Heart left ventricle (tissue), 16 donors: ENCODE results near the gene MLXIP. TPM values are rescaled to one million over a fixed set of nuclear protein-coding genes. Genes with fewer than 3 reads are reported as not detected.
"Not testable (repeated sequence)": the region's sequence is repeated elsewhere in the genome, so short reads cannot be mapped to it uniquely, and the experiment has no call there.

Experiments used
- ATAC-seq, 4 donors: fragments of 200-7000 bp; cut with Tn5 transposase; one replicate each; pipeline ENCODE4 v1.9.1; 2020 to 2022; ENCODE audit warnings: moderate library complexity in 4 of 4, mild to moderate bottlenecking in 3 of 4, moderate number of reproducible peaks in 1 of 4
- DNase-seq, 5 donors: peaks; one replicate each; pipeline ENCODE4 v3.0.0-alpha.2; 2020
- H3K27ac ChIP-seq, 12 donors: fragments of 200-600 bp; sonication (generic) in 4 of 12; one replicate each; pipeline versions ENCODE4 v1.5.0 to v1.8.0; 2016 to 2022; ENCODE audit warnings: mild to moderate bottlenecking in 2 of 12
- H3K27me3 ChIP-seq, 9 donors: fragments of 200-600 bp; sonication (generic) in 2 of 9; one replicate each; pipeline versions ENCODE4 v1.5.1 to v1.8.0; 2016 to 2022; ENCODE audit warnings: mild to moderate bottlenecking in 3 of 9
- H3K36me3 ChIP-seq, 9 donors: fragments of 200-600 bp; sonication (generic) in 2 of 9; one replicate each; pipeline versions ENCODE4 v1.5.0 to v1.8.0; 2018 to 2022; ENCODE audit warnings: mild to moderate bottlenecking in 2 of 9
- H3K4me1 ChIP-seq, 12 donors: fragments of 200-600 bp; sonication (generic) in 4 of 12; one replicate each; pipeline versions ENCODE4 v1.5.0 to v1.8.0; 2016 to 2022; ENCODE audit warnings: mild to moderate bottlenecking in 3 of 12
- H3K4me3 ChIP-seq, 12 donors: fragments of 200-600 bp; sonication (generic) in 4 of 12; one replicate each; pipeline versions ENCODE4 v1.5.0 to v1.8.0; 2017 to 2022; ENCODE audit warnings: mild to moderate bottlenecking in 9 of 12, moderate library complexity in 4 of 12
- H3K9me3 ChIP-seq, 12 donors: fragments of 200-600 bp; sonication (generic) in 4 of 12; one replicate each; pipeline versions ENCODE4 v1.5.0 to v1.8.0; 2016 to 2022; ENCODE audit warnings: mild to moderate bottlenecking in 1 of 12
- POLR2A ChIP-seq, 2 donors: fragments of 450-650 bp; IDR thresholded peaks; one replicate each; pipeline ENCODE4 v1.6.1; 2017; ENCODE audit warnings: antibody characterized with exemption in 2 of 2, mild to moderate bottlenecking in 2 of 2, moderate library complexity in 2 of 2
- WGBS, 4 donors: extraction: QIAGEN DNeasy Blood & Tissue Kit in 2 of 4; methylation state at CpG; one replicate each; pipeline versions ENCODE4 v1.1.5 to v1.1.7; 2013 to 2018; 5-methylcytosine and 5-hydroxymethylcytosine counted together
- intact Hi-C, 10 donors: fragments of 100-400 bp; cut with DNase I; formaldehyde crosslinking; loops; one replicate each; pipeline versions ENCODE4 v1.11.1 to v1.14.2; 2022
- polyA plus RNA-seq, 2 donors: library from polyadenylated mRNA; stranded (reverse); fragments of 200-250 nt; gene quantifications; one replicate each; pipeline ENCODE4 v1.2.3, GENCODE V29; 2013
- total RNA-seq, 9 donors: library from RNA; depleted of rRNA in 2 of 9; stranded (reverse); fragments of >200 nt in 2 of 9; fragmentation: NEBNext Ultra II Directional in 3 of 9; extraction: Animal tissue kit (Norgen Biotek cat#: 25700) in 3 of 9; gene quantifications; one replicate each; pipeline versions ENCODE4 v1.1.0 to v1.2.4, GENCODE V29; 2016 to 2023
- TF ChIP-seq, protein P1 (sequence below), 12 donors: fragments of 200-600 bp; sonication (generic) in 4 of 12; IDR thresholded peaks; one replicate each; pipeline versions ENCODE4 v1.5.0 to v1.8.0; 2018 to 2022; ENCODE audit warnings: antibody characterized with exemption in 12 of 12, mild to moderate bottlenecking in 5 of 12
- donor health status: ischemic (EF 13 %, LVEDD 7.1; RV severe dilation, severe dysfunction).
- donor health status: healthy with polysubstance abuse.
- donor health status: DM: no; HTN: yes; CAD: no.
- donor health status: DM: no; HTN: no; CAD: no.
- donor health status: ischemic (EF 25% LVEDD 6.9; RV normal size, moderate dysfunction).
- donor health status: ischemic (EF 25% LVEDD 5.7; RV mildly dilated, moderate dysfunction).
- donor health status: healthy.
- donor health status: DM: yes; HTN: yes; CAD: no.
- donor health status: ischemic (EF 35%, LVEDD 5.7; RV mildly dilated, moderate dysfunction).
- donor health status: nonischemic (EF 11% LVEDD 7.7; RV severe dilation, severe dysfunction).
- donor health status: DM: yes; HTN: yes; CAD: no.
- donor health status: PGD.
- donor health status: ischemic (EF 29% LVEDD 5.4; RV normal size, mild dysfunction).
- donor health status: nonischemic (EF 23%, LVEDD 6.1; RV moderate dilation, normal function).

The MLXIP gene
- total and polyA plus RNA-seq, 11 donors, result 14.3 to 39.6 (median 22.7) TPM

DNA sequence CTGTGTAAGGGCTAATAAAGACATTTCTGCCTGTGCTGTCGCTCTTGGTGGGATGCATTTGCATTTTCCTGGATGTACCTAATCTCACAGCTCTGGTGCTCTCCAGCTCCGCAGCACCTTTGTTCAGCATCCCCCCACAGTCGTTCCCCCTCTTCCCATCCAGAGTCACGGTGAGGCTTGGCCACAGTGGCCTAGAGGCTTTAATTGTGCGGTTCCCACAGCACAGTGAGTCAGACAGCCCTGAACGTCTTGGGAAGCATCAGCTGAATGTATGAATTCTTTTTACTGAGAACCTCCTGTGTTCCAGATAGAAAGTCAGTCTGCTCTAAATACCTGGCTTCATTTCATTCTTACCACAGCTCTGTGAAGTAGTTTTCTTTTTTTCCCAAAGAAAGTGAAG lies 28.7 kb downstream of the MLXIP start:
- peak in 2 of 4 donors; percentile 21 to 35 for ATAC-seq
- Histone ChIP-seq H3K4me3 (no peak overlapping the region), H3K4me1 (peaks cover 6 to 74% (median 55%) of the 10 kb centered on the region in 12 donors), H3K27me3 (no peaks in the 10 kb centered on the region), H3K36me3 (no peaks in the 10 kb centered on the region), H3K9me3 (no peaks in the 10 kb centered on the region), H3K27ac (peak overlapping the region in 6 of 12 donors; percentile 7 to 75 (median 34))
- 62 to 64% (median 63%) methylated on average over 6 of the region's 6 CpGs for WGBS, 4 donors
- TF ChIP-seq, protein P1, sequence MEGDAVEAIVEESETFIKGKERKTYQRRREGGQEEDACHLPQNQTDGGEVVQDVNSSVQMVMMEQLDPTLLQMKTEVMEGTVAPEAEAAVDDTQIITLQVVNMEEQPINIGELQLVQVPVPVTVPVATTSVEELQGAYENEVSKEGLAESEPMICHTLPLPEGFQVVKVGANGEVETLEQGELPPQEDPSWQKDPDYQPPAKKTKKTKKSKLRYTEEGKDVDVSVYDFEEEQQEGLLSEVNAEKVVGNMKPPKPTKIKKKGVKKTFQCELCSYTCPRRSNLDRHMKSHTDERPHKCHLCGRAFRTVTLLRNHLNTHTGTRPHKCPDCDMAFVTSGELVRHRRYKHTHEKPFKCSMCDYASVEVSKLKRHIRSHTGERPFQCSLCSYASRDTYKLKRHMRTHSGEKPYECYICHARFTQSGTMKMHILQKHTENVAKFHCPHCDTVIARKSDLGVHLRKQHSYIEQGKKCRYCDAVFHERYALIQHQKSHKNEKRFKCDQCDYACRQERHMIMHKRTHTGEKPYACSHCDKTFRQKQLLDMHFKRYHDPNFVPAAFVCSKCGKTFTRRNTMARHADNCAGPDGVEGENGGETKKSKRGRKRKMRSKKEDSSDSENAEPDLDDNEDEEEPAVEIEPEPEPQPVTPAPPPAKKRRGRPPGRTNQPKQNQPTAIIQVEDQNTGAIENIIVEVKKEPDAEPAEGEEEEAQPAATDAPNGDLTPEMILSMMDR (IDR thresholded peaks at IDR 0.05), result no peak
- no peak for TF ChIP-seq POLR2A (IDR thresholded peaks at IDR 0.05)
- intact Hi-C loops, result loop anchor here in 3 of 10 donors (5.0 kb wide), 2 partner anchors 35 to 45 kb away; no protein-coding TSS in a partner anchor
- DNase-seq, result no peak

DNA sequence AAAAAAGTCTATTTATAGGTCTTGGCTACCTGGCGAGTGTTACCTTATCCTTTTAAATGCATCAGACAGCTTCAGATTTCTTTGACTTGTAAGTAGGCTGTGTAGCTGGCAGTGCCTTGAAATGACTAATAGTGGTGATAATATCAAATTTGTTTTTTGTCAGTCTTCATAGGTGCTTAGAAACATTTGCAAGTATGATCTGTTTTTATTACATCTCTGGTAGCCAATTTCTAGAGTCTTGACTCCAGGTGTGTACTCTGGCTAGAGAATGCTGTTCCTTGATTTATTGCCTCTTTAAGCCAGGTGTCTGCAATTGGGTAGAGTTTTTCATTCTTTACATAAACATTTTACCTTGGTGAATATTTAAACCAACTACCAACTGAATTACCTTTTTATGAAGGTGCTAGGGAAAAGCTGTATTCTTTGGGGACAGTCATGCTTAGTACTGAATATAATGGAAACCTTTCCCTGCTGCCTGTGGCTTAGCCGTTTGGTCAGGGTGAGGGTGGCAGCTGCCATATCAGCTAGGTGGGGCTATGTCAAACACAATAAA lies 32.6 kb downstream of the MLXIP start:
- no peak overlapping the region for H3K27ac ChIP-seq
- no peaks in the 10 kb centered on the region for H3K27me3 ChIP-seq
- H3K4me1 ChIP-seq, result peaks cover 6 to 54% (median 40%) of the 10 kb centered on the region in 12 donors
- H3K9me3 ChIP-seq, result no peaks in the 10 kb centered on the region
- DNase-seq (no peak), ATAC-seq (no peak)
- TF ChIP-seq POLR2A (IDR thresholded peaks at IDR 0.05), result no peak
- TF ChIP-seq, protein P1 (IDR thresholded peaks at IDR 0.05), result no peak
- H3K36me3 ChIP-seq, result peaks cover 0 to 8% (median 0%) of the 10 kb centered on the region in 9 donors
- intact Hi-C loops, result no loop called here
- no peak overlapping the region for H3K4me3 ChIP-seq
- WGBS, 4 donors, result 67 to 76% (median 73%) methylated on average over 2 of the region's 2 CpGs

DNA sequence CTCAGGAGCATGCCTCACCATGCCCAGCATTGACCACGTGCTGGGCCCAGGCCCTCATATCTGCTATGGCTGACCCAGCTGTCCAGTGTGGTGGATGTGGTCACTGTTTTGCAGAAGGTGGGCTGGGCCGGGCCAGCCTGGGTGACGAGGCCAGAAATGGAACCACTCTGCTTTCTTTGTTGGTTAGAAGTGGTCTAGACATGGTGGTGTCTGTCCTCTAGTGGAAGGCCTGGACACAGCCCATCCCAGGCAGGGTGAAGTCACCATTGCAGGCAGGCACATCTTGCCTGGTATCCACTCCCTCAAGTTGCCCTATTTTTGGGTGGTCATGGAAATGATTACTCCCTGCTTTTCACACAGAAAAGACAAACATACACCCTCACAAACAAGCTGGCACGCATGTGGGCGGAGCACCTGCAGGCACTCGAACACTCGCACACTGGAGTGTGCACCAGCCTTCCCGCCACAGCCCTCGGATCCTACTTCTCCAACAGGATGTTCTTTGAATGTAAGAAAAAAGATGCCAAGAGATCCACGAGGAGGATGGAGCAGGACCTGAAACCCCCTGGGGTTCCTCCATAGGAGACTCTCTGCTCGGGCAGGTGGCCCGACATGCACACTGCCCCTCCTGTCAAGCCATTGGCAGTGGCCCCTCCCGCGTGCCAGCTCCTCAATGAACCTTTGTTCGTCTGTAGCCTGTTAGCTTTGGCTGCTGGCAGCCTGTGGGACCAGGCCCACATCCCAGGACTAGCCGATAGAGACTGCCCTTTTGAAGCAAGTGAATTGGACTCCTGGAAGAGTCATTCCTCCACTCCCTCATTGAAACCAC lies 38.4 kb downstream of the MLXIP start:
- peak in 1 of 5 donors; percentile 16 for DNase-seq
- Histone ChIP-seq H3K4me3 (no peak overlapping the region), H3K36me3 (peaks cover 0 to 13% (median 2%) of the 10 kb centered on the region in 9 donors), H3K9me3 (no peaks in the 10 kb centered on the region), H3K27me3 (no peaks in the 10 kb centered on the region), H3K27ac (peak overlapping the region in 1 of 12 donors; percentile 52), H3K4me1 (peaks cover 0 to 24% (median 13%) of the 10 kb centered on the region in 12 donors)
- intact Hi-C loops, result loop anchor here in 1 of 10 donors (5.0 kb wide), 1 partner anchor 40 kb away; the partner anchor contains the start of gene MLXIP
- ATAC-seq, result peak in 3 of 4 donors; percentile 34 to 62 (median 43)
- TF ChIP-seq, protein P1 (IDR thresholded peaks at IDR 0.05), result peak in 3 of 12 donors; percentile 9 to 25 (median 24)
- TF ChIP-seq POLR2A (IDR thresholded peaks at IDR 0.05), result no peak
- 84 to 88% (median 87%) methylated on average over 16 of the region's 16 CpGs for WGBS, 4 donors

DNA sequence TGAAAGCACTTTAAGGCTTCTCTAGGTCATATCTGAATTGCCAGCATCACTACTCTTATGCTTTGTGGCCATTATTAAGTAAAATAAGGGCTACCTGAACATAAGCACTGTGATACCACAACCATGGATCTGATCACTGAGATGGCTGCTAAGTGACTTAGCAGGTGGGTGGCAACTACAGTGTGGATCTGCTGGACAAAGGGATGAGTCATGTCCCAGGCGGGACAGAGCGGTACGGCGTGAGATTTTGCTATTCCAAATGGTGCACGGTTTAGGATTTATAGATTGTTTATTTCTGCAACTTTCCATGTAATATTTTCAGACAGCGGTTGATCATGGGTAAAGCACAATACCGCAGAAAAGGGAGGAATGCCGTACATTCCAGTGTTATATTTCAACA lies 39.4 kb downstream of the MLXIP start:
- H3K4me3 ChIP-seq, result no peak overlapping the region
- no peak for DNase-seq
- no peaks in the 10 kb centered on the region for H3K27me3 ChIP-seq
- no peak for TF ChIP-seq POLR2A (IDR thresholded peaks at IDR 0.05)
- TF ChIP-seq, protein P1 (IDR thresholded peaks at IDR 0.05), result no peak
- H3K4me1 ChIP-seq, result peaks cover 0 to 33% (median 17%) of the 10 kb centered on the region in 12 donors
- H3K36me3 ChIP-seq, result peaks cover 0 to 13% (median 2%) of the 10 kb centered on the region in 9 donors
- intact Hi-C loops, result loop anchor here in 1 of 10 donors (5.0 kb wide), 1 partner anchor 41 kb away; the partner anchor contains the start of gene MLXIP
- 74 to 94% (median 84%) methylated on average over 8 of the region's 8 CpGs for WGBS, 4 donors
- ATAC-seq, result peak in 1 of 4 donors; percentile 39
- no peaks in the 10 kb centered on the region for H3K9me3 ChIP-seq
- no peak overlapping the region for H3K27ac ChIP-seq

DNA sequence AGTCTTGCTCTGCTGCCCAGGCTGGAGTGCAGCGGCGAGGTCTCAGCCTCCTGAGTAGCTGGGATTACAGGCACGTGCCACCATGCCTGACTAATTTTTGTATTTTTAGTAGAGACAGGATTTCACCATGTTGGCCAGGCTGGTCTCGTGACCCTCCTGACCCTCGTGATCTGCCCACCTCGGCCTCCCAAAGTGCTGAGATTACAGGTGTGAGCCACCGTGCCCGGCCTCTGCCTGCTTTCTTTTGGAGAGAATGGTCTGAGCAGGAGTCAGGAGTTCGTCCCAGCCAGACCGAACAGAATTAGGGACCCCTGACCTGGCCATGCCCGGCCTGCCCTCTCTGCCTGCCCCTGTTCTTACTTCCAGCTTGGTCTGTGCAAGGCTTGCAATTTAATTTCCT lies 42.8 kb downstream of the MLXIP start:
- 81 to 91% (median 87%) methylated on average over 11 of the region's 11 CpGs for WGBS, 4 donors

More for the DNA sequence above, 42.8 kb downstream of the MLXIP start:
- H3K9me3 ChIP-seq, H3K4me3 ChIP-seq, ATAC-seq, H3K36me3 ChIP-seq, H3K27me3 ChIP-seq: not testable (repeated sequence)
- Histone ChIP-seq H3K4me1 (peaks cover 0 to 50% (median 28%) of the 10 kb centered on the region in 12 donors), H3K27ac (peak overlapping the region in 2 of 12 donors; percentile 25 to 64)
- peak in 2 of 5 donors; percentile 7 to 14 for DNase-seq
- intact Hi-C loops, result loop anchor here in 3 of 10 donors (5.0 to 10.0 kb wide), 2 partner anchors 39 to 207 kb away; partner anchors contain the start of gene CFAP251 (in 2 of the 3)
